ENCODE measurements around the gene PARD3.
"Not testable (repeated sequence)": the region's sequence is repeated elsewhere in the genome, so short reads cannot be mapped to it uniquely, and the experiment has no call there.

PARD3 gene

GRCh38 chr10:34853357-34853756 is 38.3 kb upstream of the PARD3 start:
- TF ChIP-seq TARDBP (IDR thresholded peaks at IDR 0.05) (no peak), BHLHE40 (IDR thresholded peaks at IDR 0.05; ENCODE audit: borderline replicate concordance) (no peak), FOXM1 (IDR thresholded peaks at IDR 0.05; ENCODE audit: borderline replicate concordance) (no peak), NFRKB (IDR thresholded peaks at IDR 0.05) (no peak), CTBP1 (IDR thresholded peaks at IDR 0.05; ENCODE audit: borderline replicate concordance) (no peak), ELF4 (IDR thresholded peaks at IDR 0.05) (no peak), FOXA1 (IDR thresholded peaks at IDR 0.05) (no peak), HDGF (IDR thresholded peaks at IDR 0.05; ENCODE audit: borderline replicate concordance) (no peak), SUZ12 (IDR thresholded peaks at IDR 0.05) (no peak), ZNF384 (IDR thresholded peaks at IDR 0.05) (no peak), PKNOX1 (IDR thresholded peaks at IDR 0.05) (no peak), FOXK2 (IDR thresholded peaks at IDR 0.05) (no peak), L3MBTL2 (conservative IDR thresholded peaks at IDR 0.05) (no peak)
- DNase-seq (ENCODE audit: extremely low spot score) = no peak
- ChIA-PET CTCF (interaction anchor here (0.8 kb wide), 1 partner anchor 121 kb away, joined by 3 read pairs; no protein-coding TSS in a partner anchor), POLR2A (no interaction called here)

- DNase-seq (ENCODE audit: extremely low spot score) = no peak
- CTCF ChIA-PET = interaction anchor here (0.7 kb wide), 1 partner anchor 19 kb away, joined by 3 read pairs; no protein-coding TSS in a partner anchor
- POLR2A ChIA-PET = no interaction called here
- no peak for TF ChIP-seq FOXA1 (IDR thresholded peaks at IDR 0.05)
- TF ChIP-seq ELF4 (IDR thresholded peaks at IDR 0.05) = no peak
- no peak for TF ChIP-seq SP1 (IDR thresholded peaks at IDR 0.05)
- no peak for TF ChIP-seq NFRKB (IDR thresholded peaks at IDR 0.05)
- TF ChIP-seq TARDBP (IDR thresholded peaks at IDR 0.05) = no peak
- no peak for TF ChIP-seq ARNT (IDR thresholded peaks at IDR 0.05)
- TF ChIP-seq SUZ12 (IDR thresholded peaks at IDR 0.05) = no peak
- TF ChIP-seq L3MBTL2 (conservative IDR thresholded peaks at IDR 0.05) = no peak
- TF ChIP-seq LEF1 (IDR thresholded peaks at IDR 0.05; ENCODE audit: borderline replicate concordance) = no peak
- TF ChIP-seq ZNF384 (IDR thresholded peaks at IDR 0.05) = no peak
- TF ChIP-seq HDGF (IDR thresholded peaks at IDR 0.05; ENCODE audit: borderline replicate concordance) = no peak
- TF ChIP-seq FOXM1 (IDR thresholded peaks at IDR 0.05; ENCODE audit: borderline replicate concordance) = no peak
- no peak for TF ChIP-seq PKNOX1 (IDR thresholded peaks at IDR 0.05)
- no peak for TF ChIP-seq FOXK2 (IDR thresholded peaks at IDR 0.05)
- TF ChIP-seq BHLHE40 (IDR thresholded peaks at IDR 0.05; ENCODE audit: borderline replicate concordance) = no peak
- no peak for TF ChIP-seq CTBP1 (IDR thresholded peaks at IDR 0.05; ENCODE audit: borderline replicate concordance)
Observed at GRCh38 chr10:34850558-34850957, 35.5 kb upstream of the PARD3 start.

- DNase-seq (ENCODE audit: extremely low spot score) = no peak
- CTCF ChIA-PET = no interaction called here
- POLR2A ChIA-PET = no interaction called here
- TF ChIP-seq PKNOX1 (IDR thresholded peaks at IDR 0.05) (no peak), LEF1 (IDR thresholded peaks at IDR 0.05; ENCODE audit: borderline replicate concordance) (no peak), HDGF (IDR thresholded peaks at IDR 0.05; ENCODE audit: borderline replicate concordance) (no peak), ARNT (IDR thresholded peaks at IDR 0.05) (no peak), ELF4 (IDR thresholded peaks at IDR 0.05) (no peak), L3MBTL2 (conservative IDR thresholded peaks at IDR 0.05) (no peak), TARDBP (IDR thresholded peaks at IDR 0.05) (no peak), BHLHE40 (IDR thresholded peaks at IDR 0.05; ENCODE audit: borderline replicate concordance) (no peak), ZNF384 (IDR thresholded peaks at IDR 0.05) (no peak), SP1 (IDR thresholded peaks at IDR 0.05) (no peak), FOXA1 (IDR thresholded peaks at IDR 0.05) (no peak), FOXK2 (IDR thresholded peaks at IDR 0.05) (no peak), CTBP1 (IDR thresholded peaks at IDR 0.05; ENCODE audit: borderline replicate concordance) (no peak), SUZ12 (IDR thresholded peaks at IDR 0.05) (no peak), FOXM1 (IDR thresholded peaks at IDR 0.05; ENCODE audit: borderline replicate concordance) (no peak), NFRKB (IDR thresholded peaks at IDR 0.05) (no peak)
Observed at GRCh38 chr10:34850036-34850435, 34.9 kb upstream of the PARD3 start.

- TF ChIP-seq TARDBP (IDR thresholded peaks at IDR 0.05) = no peak
- TF ChIP-seq L3MBTL2 (conservative IDR thresholded peaks at IDR 0.05) = no peak
- no peak for TF ChIP-seq ELF4 (IDR thresholded peaks at IDR 0.05)
- POLR2A ChIA-PET = no interaction called here
- DNase-seq (ENCODE audit: extremely low spot score) = no peak
- CTCF ChIA-PET = no interaction called here
Observed at GRCh38 chr10:34845070-34845469, 30.0 kb upstream of the PARD3 start.

GRCh38 chr10:34844448-34844847 is 29.4 kb upstream of the PARD3 start:
- ChIA-PET POLR2A (no interaction called here), CTCF (no interaction called here)
- TF ChIP-seq FOXK2 (IDR thresholded peaks at IDR 0.05) (no peak), CTBP1 (IDR thresholded peaks at IDR 0.05; ENCODE audit: borderline replicate concordance) (no peak), SUZ12 (IDR thresholded peaks at IDR 0.05) (no peak), ARNT (IDR thresholded peaks at IDR 0.05) (no peak), L3MBTL2 (conservative IDR thresholded peaks at IDR 0.05) (no peak), LEF1 (IDR thresholded peaks at IDR 0.05; ENCODE audit: borderline replicate concordance) (no peak), PKNOX1 (IDR thresholded peaks at IDR 0.05) (no peak), FOXA1 (IDR thresholded peaks at IDR 0.05) (no peak), BHLHE40 (IDR thresholded peaks at IDR 0.05; ENCODE audit: borderline replicate concordance) (no peak), TARDBP (IDR thresholded peaks at IDR 0.05) (no peak), ELF4 (IDR thresholded peaks at IDR 0.05) (no peak), ZNF384 (IDR thresholded peaks at IDR 0.05) (no peak), NFRKB (IDR thresholded peaks at IDR 0.05) (no peak), FOXM1 (IDR thresholded peaks at IDR 0.05; ENCODE audit: borderline replicate concordance) (no peak)
- no peak for DNase-seq (ENCODE audit: extremely low spot score)

GRCh38 chr10:34843470-34843869 is 28.4 kb upstream of the PARD3 start:
- CTCF ChIA-PET; POLR2A ChIA-PET; DNase-seq (ENCODE audit: extremely low spot score): not testable (repeated sequence)
